ENCODE data around the gene TEX29.

DNA sequence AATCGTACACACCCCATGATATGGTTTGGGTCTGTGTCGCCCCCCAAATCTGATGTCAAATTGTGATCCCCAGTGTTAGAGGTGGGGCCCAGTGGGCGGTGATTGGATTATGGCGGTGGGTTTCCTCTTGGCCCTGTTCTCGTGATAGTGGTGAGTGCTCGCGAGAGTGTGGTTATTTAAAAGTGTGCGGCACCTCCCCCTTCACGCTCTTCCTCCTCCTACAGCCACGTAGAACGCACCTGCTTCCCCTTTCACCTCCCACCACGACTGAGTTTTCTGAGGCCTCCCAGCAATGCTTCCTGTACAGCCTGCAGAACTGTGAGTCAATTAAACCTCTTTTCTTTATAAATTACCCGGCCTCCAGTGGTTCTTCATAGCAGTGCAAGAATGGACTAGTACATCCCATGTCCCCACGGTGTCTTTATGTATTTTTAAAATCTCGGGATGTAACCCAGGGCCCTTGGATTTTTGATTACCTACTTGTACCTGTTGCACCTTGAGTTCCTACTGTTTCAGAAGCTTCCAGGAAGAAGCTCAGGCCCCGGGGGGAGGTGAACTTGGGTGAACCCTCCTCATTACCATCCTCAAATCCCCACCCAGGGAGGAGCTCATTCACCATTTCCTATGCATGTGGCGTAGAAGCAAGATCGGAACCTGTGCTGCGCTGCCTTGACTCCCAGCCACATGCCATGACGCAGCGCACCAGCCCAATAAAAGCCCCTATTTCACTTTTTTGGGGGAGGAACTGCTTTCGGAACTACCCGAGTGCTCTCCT, 52.4 kb downstream of the TEX29 start:
- TF ChIP-seq, protein P1, sequence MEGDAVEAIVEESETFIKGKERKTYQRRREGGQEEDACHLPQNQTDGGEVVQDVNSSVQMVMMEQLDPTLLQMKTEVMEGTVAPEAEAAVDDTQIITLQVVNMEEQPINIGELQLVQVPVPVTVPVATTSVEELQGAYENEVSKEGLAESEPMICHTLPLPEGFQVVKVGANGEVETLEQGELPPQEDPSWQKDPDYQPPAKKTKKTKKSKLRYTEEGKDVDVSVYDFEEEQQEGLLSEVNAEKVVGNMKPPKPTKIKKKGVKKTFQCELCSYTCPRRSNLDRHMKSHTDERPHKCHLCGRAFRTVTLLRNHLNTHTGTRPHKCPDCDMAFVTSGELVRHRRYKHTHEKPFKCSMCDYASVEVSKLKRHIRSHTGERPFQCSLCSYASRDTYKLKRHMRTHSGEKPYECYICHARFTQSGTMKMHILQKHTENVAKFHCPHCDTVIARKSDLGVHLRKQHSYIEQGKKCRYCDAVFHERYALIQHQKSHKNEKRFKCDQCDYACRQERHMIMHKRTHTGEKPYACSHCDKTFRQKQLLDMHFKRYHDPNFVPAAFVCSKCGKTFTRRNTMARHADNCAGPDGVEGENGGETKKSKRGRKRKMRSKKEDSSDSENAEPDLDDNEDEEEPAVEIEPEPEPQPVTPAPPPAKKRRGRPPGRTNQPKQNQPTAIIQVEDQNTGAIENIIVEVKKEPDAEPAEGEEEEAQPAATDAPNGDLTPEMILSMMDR (IDR thresholded peaks at IDR 0.05; ENCODE audit: low read length): no peak
- TF ChIP-seq EZH2 (optimal IDR thresholded peaks at IDR 0.05; ENCODE audit: low read depth, low read length): no peak
- no peak for TF ChIP-seq EZH2phosphoT487 (IDR thresholded peaks at IDR 0.05; ENCODE audit: low read length)

Data from MM.1S (cell line).